DMS 273 (cell line): Measurements from ENCODE around the gene RIPOR2.
A peak's percentile ranks its signal among the peaks of the same experiment; 100 is the strongest.
"Not testable (repeated sequence)": the region's sequence is repeated elsewhere in the genome, so short reads cannot be mapped to it uniquely, and the experiment has no call there.

ENCODE experiments used
- DNase-seq: peaks from one replicate; lab custom pipeline; 2025; ENCODE audit not compliant: unreplicated experiment; lab: John Stamatoyannopoulos, UW

RIPOR2 gene

DNA sequence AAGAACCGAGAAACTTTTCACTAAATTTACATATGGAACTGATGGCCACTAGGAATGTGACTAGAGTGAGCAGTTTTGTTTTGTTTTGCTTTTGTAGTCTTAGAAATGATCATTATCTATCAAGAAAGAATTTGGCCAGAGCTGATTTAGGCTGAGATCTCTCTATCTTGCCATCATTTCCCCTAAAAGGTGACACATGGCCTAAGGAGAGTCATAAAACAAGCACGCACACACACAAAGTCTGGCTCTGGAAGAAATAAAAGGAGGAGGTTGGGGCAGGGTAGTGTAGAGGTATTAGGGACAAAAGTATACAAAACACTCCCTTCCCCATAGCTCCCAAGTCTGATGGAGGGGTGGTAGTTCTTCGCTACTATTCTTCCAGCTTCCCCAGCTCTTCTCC, 56.4 kb downstream of the RIPOR2 start:
- no peak for DNase-seq

- not testable (repeated sequence) for DNase-seq
These were observed 58.0 kb downstream of the RIPOR2 start for GRCh38 chr6:24877747-24878146.

GRCh38 chr6:24876499-24877465, 59.0 kb downstream of the RIPOR2 start:
- no peak for DNase-seq

- no peak for DNase-seq
These were observed 60.2 kb downstream of the RIPOR2 start for GRCh38 chr6:24875534-24875901.

- DNase-seq = no peak
These were observed 60.8 kb downstream of the RIPOR2 start for GRCh38 chr6:24874776-24875533.

- no peak for DNase-seq
These were observed 61.6 kb downstream of the RIPOR2 start for GRCh38 chr6:24874128-24874527.

- DNase-seq = no peak
These were observed 63.0 kb downstream of the RIPOR2 start for GRCh38 chr6:24872779-24873178.

DNA sequence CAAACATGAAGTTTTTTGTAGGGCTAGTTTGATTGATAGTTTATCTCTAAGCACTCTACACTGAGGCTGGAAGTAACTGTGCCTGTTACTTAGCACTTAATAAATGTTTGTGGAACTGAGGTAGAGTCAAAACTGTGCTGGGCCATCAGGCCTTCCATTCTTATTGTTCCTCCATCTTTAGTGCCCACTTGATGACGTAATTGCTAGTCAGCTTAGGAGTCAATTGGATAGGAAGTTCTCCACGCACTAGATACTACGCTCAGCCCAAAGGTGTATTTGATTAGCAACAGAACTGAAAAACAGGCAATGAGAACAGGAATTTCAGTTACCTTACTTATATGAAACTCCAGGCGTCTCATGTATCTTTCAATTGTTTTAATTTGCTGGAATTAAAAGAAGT, 67.0 kb downstream of the RIPOR2 start:
- DNase-seq = no peak

DNA sequence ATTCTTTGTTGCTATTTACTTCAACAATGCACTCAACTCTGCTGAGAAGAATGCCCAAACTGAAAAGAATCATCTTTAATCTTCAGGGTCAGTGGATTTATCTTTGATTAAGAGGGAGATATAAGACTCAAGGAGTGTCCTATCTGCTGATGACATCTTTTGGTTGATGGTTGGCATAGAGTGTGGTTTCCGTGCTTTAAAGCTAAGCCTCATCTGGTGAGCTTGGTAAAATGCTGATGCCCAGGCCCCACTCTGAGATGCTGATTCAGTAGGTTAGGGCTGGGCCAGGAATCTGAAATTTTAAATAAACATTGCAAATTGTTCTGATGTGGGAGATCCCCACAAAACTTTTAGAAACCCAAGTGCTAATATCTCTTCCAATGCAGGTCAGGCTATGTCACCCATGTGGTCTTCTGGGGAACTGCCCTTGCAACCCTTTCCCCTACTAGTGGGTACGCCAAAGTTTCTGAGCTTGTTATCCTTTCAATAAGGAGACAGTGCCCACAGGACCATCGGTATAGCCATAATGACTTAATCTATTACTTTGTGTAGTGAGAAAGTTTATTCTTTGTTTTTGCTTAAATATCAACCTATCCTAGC, 68.6 kb downstream of the RIPOR2 start:
- no peak for DNase-seq

GRCh38 chr6:24865161-24865560, 70.6 kb downstream of the RIPOR2 start:
- peak; percentile 34 for DNase-seq

DNA sequence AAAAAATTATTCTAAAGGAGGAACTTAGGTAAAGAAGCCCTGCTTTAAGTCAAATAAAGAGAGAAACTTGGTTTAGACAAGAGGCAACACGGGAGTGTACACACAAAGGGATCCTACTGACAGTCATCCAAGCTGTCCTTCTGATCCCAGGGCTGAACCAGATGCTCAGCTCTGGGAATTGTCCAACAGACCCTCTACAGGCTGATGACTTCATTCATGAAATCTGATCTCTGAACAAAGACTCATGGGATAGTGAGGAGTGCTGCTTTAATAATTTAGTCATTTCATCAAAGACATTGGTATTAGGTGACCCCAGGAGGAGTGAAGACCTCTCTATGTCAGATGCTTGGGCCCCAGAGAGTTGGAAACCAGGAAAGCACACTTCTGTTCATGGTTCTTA, 71.4 kb downstream of the RIPOR2 start:
- peak; percentile 94 for DNase-seq

DNA sequence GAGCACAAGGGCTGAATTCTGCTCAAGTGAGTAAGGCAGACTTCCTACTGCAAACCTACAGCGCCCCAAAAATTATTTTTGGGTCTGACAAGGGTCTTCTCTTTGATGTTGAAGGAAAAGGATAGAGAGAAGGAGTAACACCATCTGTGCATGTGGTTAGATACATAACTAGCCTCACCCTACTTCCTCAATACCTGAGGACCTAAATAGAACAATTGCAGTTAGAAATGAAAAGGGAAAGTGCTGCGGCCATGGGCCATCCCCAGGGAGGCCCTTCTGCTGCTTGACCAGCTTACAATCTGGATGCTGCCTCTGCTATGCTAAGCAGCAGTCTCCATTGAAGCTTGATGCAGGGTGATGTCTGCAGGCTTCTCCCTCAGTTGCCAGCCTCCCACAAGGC, 73.8 kb downstream of the RIPOR2 start:
- no peak for DNase-seq

DNA sequence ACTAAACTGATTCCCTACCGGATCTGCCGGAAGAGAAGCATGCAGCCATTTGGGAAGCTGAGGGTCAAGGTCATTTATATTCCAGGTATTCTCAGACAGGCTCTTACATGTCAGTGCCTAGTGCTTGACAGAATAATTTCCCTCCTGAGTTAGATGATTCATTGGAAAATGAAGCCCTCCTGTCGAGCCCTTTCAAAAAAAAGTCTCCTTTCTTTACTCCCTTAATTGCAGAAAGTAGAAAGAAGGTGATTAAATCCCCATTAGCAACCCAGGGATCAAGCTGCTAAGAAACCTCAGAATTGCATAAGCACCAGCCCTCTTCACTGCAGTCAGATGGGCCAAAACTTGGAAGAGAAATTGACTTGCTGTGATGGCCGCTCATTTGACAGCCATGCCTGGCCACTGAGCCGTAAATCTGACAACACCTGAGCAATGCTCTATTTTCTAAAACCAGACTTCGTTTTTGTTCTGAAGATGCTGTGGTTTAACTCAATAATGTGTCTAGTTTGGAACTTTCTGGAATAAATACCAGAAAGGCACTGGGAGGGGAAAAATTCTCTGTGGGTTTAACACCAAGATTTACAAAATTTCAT, 76.1 kb downstream of the RIPOR2 start:
- no peak for DNase-seq

DNA sequence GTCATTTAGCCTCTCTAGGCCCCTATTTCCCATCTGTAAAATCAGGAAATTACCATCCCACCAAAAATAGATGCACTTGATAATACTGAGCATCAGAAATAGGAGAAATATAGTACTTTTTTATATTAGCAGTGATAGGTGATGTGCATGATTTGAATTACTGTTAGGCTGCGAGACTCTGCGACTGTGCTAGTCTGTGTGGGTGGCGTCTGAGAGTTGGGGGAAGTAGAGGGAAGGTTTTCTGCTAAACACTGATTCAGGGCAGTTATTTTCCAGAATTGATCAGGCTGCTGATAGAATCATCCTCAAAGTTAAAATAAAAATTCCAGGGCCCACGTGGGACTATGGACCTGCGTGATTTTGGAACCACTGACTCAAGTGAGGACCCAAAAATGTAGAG, 76.6 kb downstream of the RIPOR2 start:
- no peak for DNase-seq

- no peak for DNase-seq
These were observed 77.5 kb downstream of the RIPOR2 start for GRCh38 chr6:24858177-24858653.

- DNase-seq = no peak
These were observed 78.7 kb downstream of the RIPOR2 start for GRCh38 chr6:24856901-24857670.

- DNase-seq = no peak
These were observed 79.5 kb downstream of the RIPOR2 start for GRCh38 chr6:24856246-24856599.

GRCh38 chr6:24855395-24856245, 80.1 kb downstream of the RIPOR2 start:
- DNase-seq = peak; percentile 85

DNA sequence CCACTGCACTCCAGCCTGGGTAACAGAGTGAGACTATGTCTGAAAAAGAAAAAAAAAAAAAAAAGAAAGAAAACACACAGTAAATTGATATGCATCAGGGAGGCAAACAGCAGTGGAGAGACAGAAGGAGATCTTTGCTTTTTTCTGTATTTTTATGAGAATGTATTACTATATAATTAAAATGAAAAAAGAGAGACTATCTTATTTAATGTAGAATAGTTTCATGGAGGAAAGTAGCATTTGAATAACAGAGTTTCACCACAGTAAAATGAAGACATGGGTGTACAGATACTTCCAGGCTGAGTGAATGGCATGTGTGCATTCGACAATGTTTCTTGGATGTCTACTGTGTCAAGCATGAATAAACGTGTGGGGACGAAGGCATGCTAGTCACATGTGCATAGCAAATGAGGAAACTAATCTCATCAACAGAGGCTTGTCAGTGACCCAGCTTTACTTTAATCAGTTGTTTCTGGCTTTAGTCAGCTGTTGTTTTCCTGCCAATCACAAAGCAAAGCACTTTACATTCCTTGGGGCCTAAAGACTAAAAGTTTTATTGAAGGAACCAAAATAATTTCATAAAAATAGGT, 81.6 kb downstream of the RIPOR2 start:
- DNase-seq = no peak
